Measurements from ENCODE around the gene DDX24.

The DDX24 gene

GRCh38 chr14:94128216-94128839, 47.3 kb upstream of the DDX24 start:
- Histone ChIP-seq H3K4me3 (ENCODE audit: low read length) (peak overlapping the region; percentile 69), H3K27ac (ENCODE audit: low read depth, low read length) (no peak overlapping the region), H4K20me1 (ENCODE audit: control insufficient read depth, insufficient read depth, low read depth, low read length) (no peaks in the 10 kb centered on the region), H3K4me1 (ENCODE audit: control insufficient read depth, low read length) (peaks cover 17% of the 10 kb centered on the region), H3K9me2 (replicated peaks; ENCODE audit: control insufficient read depth, low read length) (no peaks in the 10 kb centered on the region), H3K9me3 (ENCODE audit: control insufficient read depth, insufficient read depth, low read length) (no peaks in the 10 kb centered on the region), H3K27me3 (ENCODE audit: control insufficient read depth, low read length) (peaks cover 12% of the 10 kb centered on the region), H3K79me2 (ENCODE audit: control insufficient read depth, low read length) (no peaks in the 10 kb centered on the region), H3K36me3 (ENCODE audit: control insufficient read depth, low read length) (no peaks in the 10 kb centered on the region), H3F3A (ENCODE audit: control insufficient read depth, insufficient read depth) (no peaks in the 10 kb centered on the region), H3K4me2 (ENCODE audit: low read length) (peak overlapping the region; percentile 82)
- TF ChIP-seq EZH2phosphoT487 (IDR thresholded peaks at IDR 0.05; ENCODE audit: borderline replicate concordance, low read length) = no peak
- no peak for TF ChIP-seq CTCF (IDR thresholded peaks at IDR 0.05; ENCODE audit: low read depth, low read length, poor library complexity, severe bottlenecking)

- Histone ChIP-seq H3K4me3 (ENCODE audit: low read length) (no peak overlapping the region), H3K9me3 (ENCODE audit: control insufficient read depth, insufficient read depth, low read length) (no peaks in the 10 kb centered on the region), H4K20me1 (ENCODE audit: control insufficient read depth, insufficient read depth, low read depth, low read length) (no peaks in the 10 kb centered on the region), H3K4me2 (ENCODE audit: low read length) (no peak overlapping the region), H3K27me3 (ENCODE audit: control insufficient read depth, low read length) (peaks cover 12% of the 10 kb centered on the region), H3K27ac (ENCODE audit: low read depth, low read length) (no peak overlapping the region), H3K9me2 (replicated peaks; ENCODE audit: control insufficient read depth, low read length) (no peaks in the 10 kb centered on the region), H3K4me1 (ENCODE audit: control insufficient read depth, low read length) (peaks cover 17% of the 10 kb centered on the region), H3F3A (ENCODE audit: control insufficient read depth, insufficient read depth) (no peaks in the 10 kb centered on the region), H3K36me3 (ENCODE audit: control insufficient read depth, low read length) (no peaks in the 10 kb centered on the region), H3K79me2 (ENCODE audit: control insufficient read depth, low read length) (no peaks in the 10 kb centered on the region)
- TF ChIP-seq CTCF (IDR thresholded peaks at IDR 0.05; ENCODE audit: low read depth, low read length, poor library complexity, severe bottlenecking) (no peak), EZH2phosphoT487 (IDR thresholded peaks at IDR 0.05; ENCODE audit: borderline replicate concordance, low read length) (no peak)
Observed at GRCh38 chr14:94127330-94127729, 46.3 kb upstream of the DDX24 start.

DNA sequence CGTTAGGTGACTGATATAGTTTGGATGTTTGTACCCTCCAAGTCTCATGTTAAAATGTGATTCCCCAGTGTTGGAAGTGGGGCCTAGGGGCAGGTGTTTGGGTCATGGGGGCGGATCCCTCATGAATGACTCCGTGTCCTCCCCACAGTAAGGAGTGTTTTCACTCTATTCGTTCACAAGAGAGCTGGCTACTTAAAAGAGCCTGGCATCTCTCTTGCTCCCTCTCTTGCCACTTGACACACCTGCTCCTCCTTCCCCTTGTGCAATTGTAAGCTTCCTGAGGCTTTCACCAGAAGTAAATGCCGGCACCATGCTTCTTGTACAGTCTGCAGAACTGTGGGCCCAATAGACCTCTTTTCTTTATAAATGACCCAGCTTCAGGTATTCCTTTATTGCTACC, 45.8 kb upstream of the DDX24 start:
- no peak for TF ChIP-seq CTCF (IDR thresholded peaks at IDR 0.05; ENCODE audit: low read depth, low read length, poor library complexity, severe bottlenecking)
- TF ChIP-seq EZH2phosphoT487 (IDR thresholded peaks at IDR 0.05; ENCODE audit: borderline replicate concordance, low read length) = no peak
- no peaks in the 10 kb centered on the region for H3K9me3 ChIP-seq (ENCODE audit: control insufficient read depth, insufficient read depth, low read length)
- H3F3A ChIP-seq (ENCODE audit: control insufficient read depth, insufficient read depth) = no peaks in the 10 kb centered on the region
- H3K27ac ChIP-seq (ENCODE audit: low read depth, low read length) = no peak overlapping the region
- H3K4me2 ChIP-seq (ENCODE audit: low read length) = no peak overlapping the region
- H3K36me3 ChIP-seq (ENCODE audit: control insufficient read depth, low read length) = no peaks in the 10 kb centered on the region
- peaks cover 17% of the 10 kb centered on the region for H3K4me1 ChIP-seq (ENCODE audit: control insufficient read depth, low read length)
- H3K9me2 ChIP-seq (replicated peaks; ENCODE audit: control insufficient read depth, low read length) = no peaks in the 10 kb centered on the region
- H3K79me2 ChIP-seq (ENCODE audit: control insufficient read depth, low read length) = no peaks in the 10 kb centered on the region
- no peak overlapping the region for H3K4me3 ChIP-seq (ENCODE audit: low read length)
- no peaks in the 10 kb centered on the region for H4K20me1 ChIP-seq (ENCODE audit: control insufficient read depth, insufficient read depth, low read depth, low read length)
- peaks cover 12% of the 10 kb centered on the region for H3K27me3 ChIP-seq (ENCODE audit: control insufficient read depth, low read length)

Measured in DOHH2 (cell line).